HepG2 (cell line): ENCODE measurements around the gene UTP15. TPM values are rescaled to one million over a fixed set of nuclear protein-coding genes. Genes with fewer than 3 reads are reported as not detected.

Experiments
- ATF7 ChIP-seq, 2 experiments: fragments of 450-650 bp in 1 of 2; sonication (generic) in 1 of 2; formaldehyde crosslinking in 1 of 2; IDR thresholded peaks; 2 replicates each; pipeline versions ENCODE4 v1.4.0 to v1.6.1; 2016 to 2020; ENCODE audit warnings: antibody characterized with exemption in 1 of 2, mild to moderate bottlenecking in 1 of 2, missing genetic modification reagents in 1 of 2
- HDAC2 ChIP-seq: sonication (generic); formaldehyde crosslinking; IDR thresholded peaks from 2 replicates; pipeline ENCODE4 v1.4.0; 2020; ENCODE audit warnings: missing genetic modification reagents
- ISX ChIP-seq: sonication (generic); formaldehyde crosslinking; conservative IDR thresholded peaks from 2 replicates; pipeline ENCODE4 v1.5.0; 2020; ENCODE audit warnings: missing genetic modification reagents
- KDM5B ChIP-seq: sonication (generic); formaldehyde crosslinking; IDR thresholded peaks from 2 replicates; pipeline ENCODE4 v1.4.0; 2020; ENCODE audit warnings: missing genetic modification reagents, mild to moderate bottlenecking, borderline replicate concordance
- MEF2D ChIP-seq: sonication (generic); formaldehyde crosslinking; IDR thresholded peaks from 2 replicates; pipeline ENCODE4 v1.5.1; 2020; ENCODE audit warnings: mild to moderate bottlenecking, missing genetic modification reagents
- MIER3 ChIP-seq: IDR thresholded peaks from 2 replicates; pipeline ENCODE4 v1.6.1; 2016; ENCODE audit warnings: missing compliant biosample characterization, borderline replicate concordance
- MLLT10 ChIP-seq: sonication (generic); formaldehyde crosslinking; IDR thresholded peaks from 2 replicates; pipeline ENCODE4 v1.4.0; 2020; ENCODE audit warnings: missing genetic modification reagents
- NFIB ChIP-seq: sonication (generic); formaldehyde crosslinking; IDR thresholded peaks from 2 replicates; pipeline ENCODE4 v1.9.0; 2021; ENCODE audit warnings: missing genetic modification reagents, mild to moderate bottlenecking, borderline replicate concordance
- REPIN1 ChIP-seq: sonication (generic); formaldehyde crosslinking; IDR thresholded peaks from 2 replicates; pipeline ENCODE4 v1.8.0; 2022; ENCODE audit warnings: missing genetic modification reagents, low read depth, mild to moderate bottlenecking, borderline replicate concordance
- RFXAP ChIP-seq: sonication (generic); formaldehyde crosslinking; IDR thresholded peaks from 2 replicates; pipeline ENCODE4 v1.4.0; 2020; ENCODE audit warnings: missing genetic modification reagents, borderline replicate concordance
- SOX5 ChIP-seq: IDR thresholded peaks from 2 replicates; pipeline ENCODE4 v1.6.1; 2016; ENCODE audit warnings: borderline replicate concordance
- TEAD3 ChIP-seq: optimal IDR thresholded peaks from 2 replicates; pipeline ENCODE3; 2016; ENCODE audit warnings: borderline replicate concordance
- ZBTB42 ChIP-seq: sonication (generic); formaldehyde crosslinking; IDR thresholded peaks from 2 replicates; pipeline ENCODE4 v1.5.0; 2020; ENCODE audit warnings: mild to moderate bottlenecking, missing genetic modification reagents
- ZNF138 ChIP-seq: sonication (generic); formaldehyde crosslinking; IDR thresholded peaks from 2 replicates; pipeline ENCODE4 v1.5.0; 2020; ENCODE audit warnings: mild to moderate bottlenecking, low read depth, missing genetic modification reagents
- ZNF24 ChIP-seq: fragments of 450-650 bp; IDR thresholded peaks from 2 replicates; pipeline ENCODE4 v1.6.1; 2017; ENCODE audit warnings: antibody characterized with exemption, mild to moderate bottlenecking
- ZNF33B ChIP-seq: sonication (generic); formaldehyde crosslinking; IDR thresholded peaks from 2 replicates; pipeline ENCODE4 v1.5.1; 2020; ENCODE audit warnings: mild to moderate bottlenecking, missing genetic modification reagents
- ZNF431 ChIP-seq: sonication (generic); formaldehyde crosslinking; IDR thresholded peaks from 2 replicates; pipeline ENCODE4 v1.9.0; 2022; ENCODE audit warnings: missing genetic modification reagents, low read depth, mild to moderate bottlenecking, borderline replicate concordance
- ZNF468 ChIP-seq: sonication (generic); formaldehyde crosslinking; IDR thresholded peaks from 2 replicates; pipeline ENCODE4 v1.8.0; 2022; ENCODE audit warnings: mild to moderate bottlenecking, moderate library complexity, missing genetic modification reagents
- polyA plus RNA-seq, 8 experiments: library from polyadenylated mRNA; depleted of rRNA in 3 of 8; stranded (reverse) in 7 of 8; unstranded in 1 of 8; fragments of >200 nt; fragmentation: Illumina TruSeq in 4 of 8; extraction: Trizol in 4 of 8; gene quantifications; 2 replicates each; pipeline versions ENCODE4 v1.2.1 to v1.2.3, GENCODE V29; 2011 to 2016; ENCODE audit warnings: low read depth in 4 of 8, missing spikeins in 1 of 8, mixed read lengths in 1 of 8; ENCODE audit not compliant: insufficient read depth in 1 of 8
- total RNA-seq, 5 experiments: library from RNA; depleted of rRNA; stranded (reverse); fragments of >200 nt; fragmentation: Illumina TruSeq; extraction: Trizol; gene quantifications; 2 replicates each; pipeline ENCODE4 v1.2.3, GENCODE V29; 2016; ENCODE audit warnings: low read depth in 1 of 5
- TF ChIP-seq, protein P1 (sequence below): sonication (generic); formaldehyde crosslinking; IDR thresholded peaks from 2 replicates; pipeline ENCODE4 v1.5.0; 2020; ENCODE audit warnings: missing genetic modification reagents
- TF ChIP-seq, protein P2 (sequence below): sonication (generic); formaldehyde crosslinking; IDR thresholded peaks from 2 replicates; pipeline ENCODE4 v1.5.1; 2020; ENCODE audit warnings: missing genetic modification reagents, mild to moderate bottlenecking, borderline replicate concordance
- TF ChIP-seq, protein P3 (sequence below): sonication (generic); formaldehyde crosslinking; IDR thresholded peaks from 2 replicates; pipeline ENCODE4 v1.4.0; 2020; ENCODE audit warnings: low read depth, mild to moderate bottlenecking, missing genetic modification reagents
- TF ChIP-seq, protein P4 (sequence below): sonication (generic); formaldehyde crosslinking; IDR thresholded peaks from 2 replicates; pipeline ENCODE4 v1.8.0; 2023; ENCODE audit warnings: mild to moderate bottlenecking, missing genetic modification reagents
- TF ChIP-seq, protein P5 (sequence below): sonication (generic); formaldehyde crosslinking; IDR thresholded peaks from 2 replicates; pipeline ENCODE4 v1.5.0; 2020; ENCODE audit warnings: mild to moderate bottlenecking, low read depth, missing genetic modification reagents, borderline replicate concordance

The UTP15 gene
- total and polyA plus RNA-seq, 2 of the 13 experiments (the other 11 are each of a cell fraction or from before 2014, with no cell fraction given), result 7.3 to 35.8 TPM

DNA sequence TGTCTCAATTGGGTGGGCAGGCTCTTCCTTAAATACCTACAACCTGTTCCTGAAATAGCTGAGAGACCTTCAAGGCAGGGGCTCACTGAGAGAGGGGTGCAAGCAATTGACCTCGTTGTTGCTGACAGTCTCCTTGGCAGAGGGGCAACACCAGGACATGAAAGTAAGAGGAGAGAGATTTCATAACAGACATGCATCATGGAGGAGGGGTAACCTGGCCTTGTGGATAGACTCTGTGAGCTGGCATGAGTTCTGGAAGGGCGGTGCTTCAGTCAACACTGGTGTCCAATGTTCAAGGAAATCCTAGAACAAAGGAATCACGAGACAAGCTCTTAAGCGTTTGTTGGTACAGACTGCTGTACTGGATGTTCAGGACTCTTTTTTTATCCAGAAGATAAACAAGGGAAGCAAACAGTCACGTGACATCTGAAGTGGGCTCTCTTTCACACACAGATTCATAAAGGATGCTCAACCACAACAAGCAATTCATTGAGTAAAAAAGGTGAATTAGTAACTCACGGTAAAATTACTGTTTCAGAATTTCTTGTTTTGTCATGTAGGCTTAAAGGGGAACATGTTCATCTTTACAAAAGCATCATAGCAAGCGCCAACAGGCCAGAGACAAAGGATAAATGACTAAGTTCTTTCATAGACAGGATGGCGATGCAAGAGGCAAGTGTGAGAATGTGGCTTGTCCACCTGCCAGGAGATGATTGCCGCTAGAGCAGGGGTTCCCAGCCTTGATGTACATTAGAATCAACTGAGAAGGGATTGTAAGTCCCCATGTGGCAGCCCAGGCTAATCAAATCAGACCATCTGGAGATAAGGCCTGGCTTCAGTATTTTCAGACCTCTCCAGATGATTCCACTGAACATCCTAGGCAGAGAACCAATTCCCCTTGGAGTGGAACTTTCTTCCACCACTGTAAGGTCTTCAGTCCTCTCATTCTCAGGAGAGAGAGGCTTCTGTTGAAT is 20.8 kb upstream of the UTP15 start (continued):
- no peak for TF ChIP-seq MLLT10 (CRISPR knock-in tag)
- no peak for TF ChIP-seq ZNF33B (CRISPR knock-in tag)
- no peak for TF ChIP-seq ZNF468 (CRISPR knock-in tag)
- no peak for TF ChIP-seq ZNF138 (CRISPR knock-in tag)
- TF ChIP-seq ZNF24, result no peak
- TF ChIP-seq ATF7 (IDR thresholded peaks at IDR 0.05), result no peak
- peak; percentile 51; the same call in 1 of the 2 replicates for TF ChIP-seq ATF7 (CRISPR knock-in tag; IDR thresholded peaks at IDR 0.05)
- TF ChIP-seq TEAD3 (CRISPR knock-in tag), result peak; percentile 80
- TF ChIP-seq RFXAP, result 0 out of 2 replicates have a peak, but pooled peaks have one; percentile 22
- TF ChIP-seq, protein P1, sequence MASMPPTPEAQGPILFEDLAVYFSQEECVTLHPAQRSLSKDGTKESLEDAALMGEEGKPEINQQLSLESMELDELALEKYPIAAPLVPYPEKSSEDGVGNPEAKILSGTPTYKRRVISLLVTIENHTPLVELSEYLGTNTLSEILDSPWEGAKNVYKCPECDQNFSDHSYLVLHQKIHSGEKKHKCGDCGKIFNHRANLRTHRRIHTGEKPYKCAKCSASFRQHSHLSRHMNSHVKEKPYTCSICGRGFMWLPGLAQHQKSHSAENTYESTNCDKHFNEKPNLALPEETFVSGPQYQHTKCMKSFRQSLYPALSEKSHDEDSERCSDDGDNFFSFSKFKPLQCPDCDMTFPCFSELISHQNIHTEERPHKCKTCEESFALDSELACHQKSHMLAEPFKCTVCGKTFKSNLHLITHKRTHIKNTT, result no peak
- TF ChIP-seq MIER3 (CRISPR knock-in tag), result peak; percentile 87; the same call in 1 of the 2 replicates
- TF ChIP-seq ZBTB42, result no peak
- TF ChIP-seq, protein P2, sequence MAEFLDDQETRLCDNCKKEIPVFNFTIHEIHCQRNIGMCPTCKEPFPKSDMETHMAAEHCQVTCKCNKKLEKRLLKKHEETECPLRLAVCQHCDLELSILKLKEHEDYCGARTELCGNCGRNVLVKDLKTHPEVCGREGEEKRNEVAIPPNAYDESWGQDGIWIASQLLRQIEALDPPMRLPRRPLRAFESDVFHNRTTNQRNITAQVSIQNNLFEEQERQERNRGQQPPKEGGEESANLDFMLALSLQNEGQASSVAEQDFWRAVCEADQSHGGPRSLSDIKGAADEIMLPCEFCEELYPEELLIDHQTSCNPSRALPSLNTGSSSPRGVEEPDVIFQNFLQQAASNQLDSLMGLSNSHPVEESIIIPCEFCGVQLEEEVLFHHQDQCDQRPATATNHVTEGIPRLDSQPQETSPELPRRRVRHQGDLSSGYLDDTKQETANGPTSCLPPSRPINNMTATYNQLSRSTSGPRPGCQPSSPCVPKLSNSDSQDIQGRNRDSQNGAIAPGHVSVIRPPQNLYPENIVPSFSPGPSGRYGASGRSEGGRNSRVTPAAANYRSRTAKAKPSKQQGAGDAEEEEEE, result no peak
- TF ChIP-seq REPIN1, result peak; percentile 93
- TF ChIP-seq, protein P3, sequence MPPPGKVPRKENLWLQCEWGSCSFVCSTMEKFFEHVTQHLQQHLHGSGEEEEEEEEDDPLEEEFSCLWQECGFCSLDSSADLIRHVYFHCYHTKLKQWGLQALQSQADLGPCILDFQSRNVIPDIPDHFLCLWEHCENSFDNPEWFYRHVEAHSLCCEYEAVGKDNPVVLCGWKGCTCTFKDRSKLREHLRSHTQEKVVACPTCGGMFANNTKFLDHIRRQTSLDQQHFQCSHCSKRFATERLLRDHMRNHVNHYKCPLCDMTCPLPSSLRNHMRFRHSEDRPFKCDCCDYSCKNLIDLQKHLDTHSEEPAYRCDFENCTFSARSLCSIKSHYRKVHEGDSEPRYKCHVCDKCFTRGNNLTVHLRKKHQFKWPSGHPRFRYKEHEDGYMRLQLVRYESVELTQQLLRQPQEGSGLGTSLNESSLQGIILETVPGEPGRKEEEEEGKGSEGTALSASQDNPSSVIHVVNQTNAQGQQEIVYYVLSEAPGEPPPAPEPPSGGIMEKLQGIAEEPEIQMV (CRISPR knock-in tag), result peak; percentile 88; the same call in 1 of the 2 replicates
- TF ChIP-seq ZNF431 (CRISPR knock-in tag), result no peak; the same call in 1 of the 2 replicates
- peak; percentile 96 for TF ChIP-seq HDAC2 (CRISPR knock-in tag)
- TF ChIP-seq, protein P4, sequence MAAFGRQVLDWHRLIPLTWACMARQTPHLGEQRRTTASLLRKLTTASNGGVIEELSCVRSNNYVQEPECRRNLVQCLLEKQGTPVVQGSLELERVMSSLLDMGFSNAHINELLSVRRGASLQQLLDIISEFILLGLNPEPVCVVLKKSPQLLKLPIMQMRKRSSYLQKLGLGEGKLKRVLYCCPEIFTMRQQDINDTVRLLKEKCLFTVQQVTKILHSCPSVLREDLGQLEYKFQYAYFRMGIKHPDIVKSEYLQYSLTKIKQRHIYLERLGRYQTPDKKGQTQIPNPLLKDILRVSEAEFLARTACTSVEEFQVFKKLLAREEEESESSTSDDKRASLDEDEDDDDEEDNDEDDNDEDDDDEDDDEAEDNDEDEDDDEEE (CRISPR knock-in tag), result no peak
- peak; percentile 100 for TF ChIP-seq SOX5 (CRISPR knock-in tag)
- TF ChIP-seq, protein P5, sequence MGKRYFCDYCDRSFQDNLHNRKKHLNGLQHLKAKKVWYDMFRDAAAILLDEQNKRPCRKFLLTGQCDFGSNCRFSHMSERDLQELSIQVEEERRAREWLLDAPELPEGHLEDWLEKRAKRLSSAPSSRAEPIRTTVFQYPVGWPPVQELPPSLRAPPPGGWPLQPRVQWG (CRISPR knock-in tag), result no peak
- TF ChIP-seq ISX (CRISPR knock-in tag), result no peak
- TF ChIP-seq NFIB, result no peak
- TF ChIP-seq MEF2D (CRISPR knock-in tag), result peak; percentile 92
- TF ChIP-seq KDM5B (CRISPR knock-in tag), result no peak
